ENCODE measurements around the gene HYCC1. TPM values are rescaled to one million over a fixed set of nuclear protein-coding genes. Genes with fewer than 3 reads are reported as not detected.

Gene HYCC1
- total RNA-seq, 1 experiment from 2014 or later = 125 TPM

DNA sequence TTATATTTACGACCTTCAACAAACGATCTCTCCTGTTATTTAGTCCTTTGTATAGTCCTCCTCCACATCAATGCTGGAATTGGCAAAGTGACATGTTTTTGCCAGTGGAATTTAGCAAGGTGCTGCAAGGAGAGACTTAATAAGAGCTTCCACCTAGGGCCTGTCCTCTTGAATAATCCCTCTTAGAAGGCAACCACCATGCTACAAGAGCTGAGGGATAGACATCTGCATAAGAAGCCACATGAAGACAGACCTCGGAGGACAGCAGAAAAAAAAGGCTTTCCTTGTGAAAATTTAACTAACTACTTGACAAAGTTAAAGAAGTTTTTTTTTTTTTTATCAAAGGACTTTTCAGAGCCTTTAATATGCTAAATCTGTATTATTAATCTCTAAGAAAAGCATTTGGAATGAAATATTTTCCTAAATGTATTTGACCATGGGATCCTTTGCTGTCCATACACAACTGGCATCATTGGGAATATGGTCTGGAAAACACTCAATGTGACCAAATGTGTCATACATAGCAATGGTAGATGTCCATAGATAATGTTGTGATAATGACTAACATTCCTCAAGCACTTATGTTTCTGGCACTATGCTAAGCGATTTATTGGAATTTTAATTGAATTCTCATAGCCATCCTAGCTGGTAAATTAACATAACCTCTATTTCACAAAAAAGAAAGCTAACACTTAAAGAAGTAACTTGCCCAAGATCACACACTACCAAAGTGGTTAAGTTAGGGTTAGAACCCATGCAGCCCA, 13.2 kb downstream of the HYCC1 start:
- Mint-ChIP-seq H3K36me3 (no peaks in the 10 kb centered on the region), H3K27me3 (ENCODE audit: low read depth) (no peaks in the 10 kb centered on the region), H3K4me3 (peak overlapping the region; percentile 20; the same call in 1 of the 2 replicates), H3K9me3 (no peaks in the 10 kb centered on the region), H3K4me1 (peaks cover 70% of the 10 kb centered on the region), H3K27ac (peak overlapping the region; percentile 66; the same call in 1 of the 2 replicates)
- CTCF ChIA-PET = interaction anchor here (0.5 to 1.2 kb wide), 3 partner anchors 11 to 85 kb away, joined by 3 to 4 read pairs (median 3); no protein-coding TSS in a partner anchor
- TF ChIP-seq ESRRA (CRISPR knock-in tag; IDR thresholded peaks at IDR 0.05; ENCODE audit: borderline replicate concordance) (no peak), NR3C1 (CRISPR knock-in tag; conservative IDR thresholded peaks at IDR 0.05; ENCODE audit: low read depth) (no peak), KAT7 (CRISPR knock-in tag; IDR thresholded peaks at IDR 0.05; ENCODE audit: borderline replicate concordance) (no peak), IRF2 (CRISPR knock-in tag; IDR thresholded peaks at IDR 0.05; ENCODE audit: borderline replicate concordance, low read depth) (no peak), ETV6 (CRISPR knock-in tag; IDR thresholded peaks at IDR 0.05) (no peak), TCF7 (CRISPR knock-in tag; IDR thresholded peaks at IDR 0.05; ENCODE audit: low read depth) (no peak), ZNF138 (CRISPR knock-in tag; conservative IDR thresholded peaks at IDR 0.05) (no peak), CREM (CRISPR knock-in tag; IDR thresholded peaks at IDR 0.05) (no peak), MXD4 (CRISPR knock-in tag; IDR thresholded peaks at IDR 0.05; ENCODE audit: borderline replicate concordance) (no peak)
- TF ChIP-seq, protein P1, sequence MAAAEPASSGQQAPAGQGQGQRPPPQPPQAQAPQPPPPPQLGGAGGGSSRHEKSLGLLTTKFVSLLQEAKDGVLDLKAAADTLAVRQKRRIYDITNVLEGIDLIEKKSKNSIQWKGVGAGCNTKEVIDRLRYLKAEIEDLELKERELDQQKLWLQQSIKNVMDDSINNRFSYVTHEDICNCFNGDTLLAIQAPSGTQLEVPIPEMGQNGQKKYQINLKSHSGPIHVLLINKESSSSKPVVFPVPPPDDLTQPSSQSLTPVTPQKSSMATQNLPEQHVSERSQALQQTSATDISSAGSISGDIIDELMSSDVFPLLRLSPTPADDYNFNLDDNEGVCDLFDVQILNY (CRISPR knock-in tag; IDR thresholded peaks at IDR 0.05) = no peak
- TF ChIP-seq, protein P2, sequence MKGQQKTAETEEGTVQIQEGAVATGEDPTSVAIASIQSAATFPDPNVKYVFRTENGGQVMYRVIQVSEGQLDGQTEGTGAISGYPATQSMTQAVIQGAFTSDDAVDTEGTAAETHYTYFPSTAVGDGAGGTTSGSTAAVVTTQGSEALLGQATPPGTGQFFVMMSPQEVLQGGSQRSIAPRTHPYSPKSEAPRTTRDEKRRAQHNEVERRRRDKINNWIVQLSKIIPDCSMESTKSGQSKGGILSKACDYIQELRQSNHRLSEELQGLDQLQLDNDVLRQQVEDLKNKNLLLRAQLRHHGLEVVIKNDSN (CRISPR knock-in tag; IDR thresholded peaks at IDR 0.05) = no peak
- TF ChIP-seq, protein P3, sequence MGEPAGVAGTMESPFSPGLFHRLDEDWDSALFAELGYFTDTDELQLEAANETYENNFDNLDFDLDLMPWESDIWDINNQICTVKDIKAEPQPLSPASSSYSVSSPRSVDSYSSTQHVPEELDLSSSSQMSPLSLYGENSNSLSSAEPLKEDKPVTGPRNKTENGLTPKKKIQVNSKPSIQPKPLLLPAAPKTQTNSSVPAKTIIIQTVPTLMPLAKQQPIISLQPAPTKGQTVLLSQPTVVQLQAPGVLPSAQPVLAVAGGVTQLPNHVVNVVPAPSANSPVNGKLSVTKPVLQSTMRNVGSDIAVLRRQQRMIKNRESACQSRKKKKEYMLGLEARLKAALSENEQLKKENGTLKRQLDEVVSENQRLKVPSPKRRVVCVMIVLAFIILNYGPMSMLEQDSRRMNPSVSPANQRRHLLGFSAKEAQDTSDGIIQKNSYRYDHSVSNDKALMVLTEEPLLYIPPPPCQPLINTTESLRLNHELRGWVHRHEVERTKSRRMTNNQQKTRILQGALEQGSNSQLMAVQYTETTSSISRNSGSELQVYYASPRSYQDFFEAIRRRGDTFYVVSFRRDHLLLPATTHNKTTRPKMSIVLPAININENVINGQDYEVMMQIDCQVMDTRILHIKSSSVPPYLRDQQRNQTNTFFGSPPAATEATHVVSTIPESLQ (CRISPR knock-in tag; IDR thresholded peaks at IDR 0.05) = no peak
- TF ChIP-seq, protein P4, sequence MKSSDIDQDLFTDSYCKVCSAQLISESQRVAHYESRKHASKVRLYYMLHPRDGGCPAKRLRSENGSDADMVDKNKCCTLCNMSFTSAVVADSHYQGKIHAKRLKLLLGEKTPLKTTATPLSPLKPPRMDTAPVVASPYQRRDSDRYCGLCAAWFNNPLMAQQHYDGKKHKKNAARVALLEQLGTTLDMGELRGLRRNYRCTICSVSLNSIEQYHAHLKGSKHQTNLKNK (CRISPR knock-in tag; IDR thresholded peaks at IDR 0.05) = no peak
- TF ChIP-seq, protein P5, sequence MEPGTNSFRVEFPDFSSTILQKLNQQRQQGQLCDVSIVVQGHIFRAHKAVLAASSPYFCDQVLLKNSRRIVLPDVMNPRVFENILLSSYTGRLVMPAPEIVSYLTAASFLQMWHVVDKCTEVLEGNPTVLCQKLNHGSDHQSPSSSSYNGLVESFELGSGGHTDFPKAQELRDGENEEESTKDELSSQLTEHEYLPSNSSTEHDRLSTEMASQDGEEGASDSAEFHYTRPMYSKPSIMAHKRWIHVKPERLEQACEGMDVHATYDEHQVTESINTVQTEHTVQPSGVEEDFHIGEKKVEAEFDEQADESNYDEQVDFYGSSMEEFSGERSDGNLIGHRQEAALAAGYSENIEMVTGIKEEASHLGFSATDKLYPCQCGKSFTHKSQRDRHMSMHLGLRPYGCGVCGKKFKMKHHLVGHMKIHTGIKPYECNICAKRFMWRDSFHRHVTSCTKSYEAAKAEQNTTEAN (CRISPR knock-in tag; IDR thresholded peaks at IDR 0.05) = no peak
- no peak for DNase-seq (ENCODE audit: low spot score)
- POLR2A ChIA-PET = interaction anchor here (0.7 to 0.9 kb wide), 2 partner anchors 9 to 275 kb away, joined by 3 read pairs; no protein-coding TSS in a partner anchor
- peak; percentile 65 for ATAC-seq

DNA sequence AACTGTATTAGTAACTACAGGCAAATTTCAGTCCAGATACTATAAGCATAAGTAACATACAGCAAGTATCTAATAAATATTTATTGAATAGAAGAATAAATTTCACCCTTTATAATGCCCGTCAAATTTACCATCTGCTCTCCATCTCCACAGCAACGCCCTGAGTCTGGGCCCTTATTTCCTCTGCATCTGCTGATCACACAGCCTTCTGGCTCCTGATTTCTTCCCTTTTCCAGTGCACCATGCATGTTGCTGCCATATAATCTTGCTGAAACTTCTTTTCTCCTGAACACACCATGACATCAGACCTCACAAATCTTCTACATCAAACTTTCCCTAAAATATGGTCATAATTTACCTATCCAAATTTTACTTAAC, 15.4 kb downstream of the HYCC1 start:
- CTCF ChIA-PET = no interaction called here
- POLR2A ChIA-PET = no interaction called here
- Mint-ChIP-seq H3K4me1 (peaks cover 66% of the 10 kb centered on the region), H3K4me3 (no peak overlapping the region), H3K9me3 (no peaks in the 10 kb centered on the region), H3K27ac (peak overlapping the region; percentile 21), H3K27me3 (ENCODE audit: low read depth) (no peaks in the 10 kb centered on the region), H3K36me3 (no peaks in the 10 kb centered on the region)
- no peak for ATAC-seq
- no peak for DNase-seq (ENCODE audit: low spot score)
- TF ChIP-seq, protein P6, sequence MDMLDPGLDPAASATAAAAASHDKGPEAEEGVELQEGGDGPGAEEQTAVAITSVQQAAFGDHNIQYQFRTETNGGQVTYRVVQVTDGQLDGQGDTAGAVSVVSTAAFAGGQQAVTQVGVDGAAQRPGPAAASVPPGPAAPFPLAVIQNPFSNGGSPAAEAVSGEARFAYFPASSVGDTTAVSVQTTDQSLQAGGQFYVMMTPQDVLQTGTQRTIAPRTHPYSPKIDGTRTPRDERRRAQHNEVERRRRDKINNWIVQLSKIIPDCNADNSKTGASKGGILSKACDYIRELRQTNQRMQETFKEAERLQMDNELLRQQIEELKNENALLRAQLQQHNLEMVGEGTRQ (CRISPR knock-in tag; IDR thresholded peaks at IDR 0.05) = no peak
- no peak for TF ChIP-seq SMAD4 (CRISPR knock-in tag; IDR thresholded peaks at IDR 0.05)
- no peak for TF ChIP-seq RORB (CRISPR knock-in tag; IDR thresholded peaks at IDR 0.05)
- no peak for TF ChIP-seq NR1H2 (CRISPR knock-in tag; IDR thresholded peaks at IDR 0.05)
- no peak for TF ChIP-seq GRHL2 (CRISPR knock-in tag; IDR thresholded peaks at IDR 0.05; ENCODE audit: insufficient replicate concordance, severe bottlenecking)
- TF ChIP-seq, protein P7, sequence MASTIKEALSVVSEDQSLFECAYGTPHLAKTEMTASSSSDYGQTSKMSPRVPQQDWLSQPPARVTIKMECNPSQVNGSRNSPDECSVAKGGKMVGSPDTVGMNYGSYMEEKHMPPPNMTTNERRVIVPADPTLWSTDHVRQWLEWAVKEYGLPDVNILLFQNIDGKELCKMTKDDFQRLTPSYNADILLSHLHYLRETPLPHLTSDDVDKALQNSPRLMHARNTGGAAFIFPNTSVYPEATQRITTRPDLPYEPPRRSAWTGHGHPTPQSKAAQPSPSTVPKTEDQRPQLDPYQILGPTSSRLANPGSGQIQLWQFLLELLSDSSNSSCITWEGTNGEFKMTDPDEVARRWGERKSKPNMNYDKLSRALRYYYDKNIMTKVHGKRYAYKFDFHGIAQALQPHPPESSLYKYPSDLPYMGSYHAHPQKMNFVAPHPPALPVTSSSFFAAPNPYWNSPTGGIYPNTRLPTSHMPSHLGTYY (CRISPR knock-in tag; IDR thresholded peaks at IDR 0.05) = no peak
- TF ChIP-seq, protein P8, sequence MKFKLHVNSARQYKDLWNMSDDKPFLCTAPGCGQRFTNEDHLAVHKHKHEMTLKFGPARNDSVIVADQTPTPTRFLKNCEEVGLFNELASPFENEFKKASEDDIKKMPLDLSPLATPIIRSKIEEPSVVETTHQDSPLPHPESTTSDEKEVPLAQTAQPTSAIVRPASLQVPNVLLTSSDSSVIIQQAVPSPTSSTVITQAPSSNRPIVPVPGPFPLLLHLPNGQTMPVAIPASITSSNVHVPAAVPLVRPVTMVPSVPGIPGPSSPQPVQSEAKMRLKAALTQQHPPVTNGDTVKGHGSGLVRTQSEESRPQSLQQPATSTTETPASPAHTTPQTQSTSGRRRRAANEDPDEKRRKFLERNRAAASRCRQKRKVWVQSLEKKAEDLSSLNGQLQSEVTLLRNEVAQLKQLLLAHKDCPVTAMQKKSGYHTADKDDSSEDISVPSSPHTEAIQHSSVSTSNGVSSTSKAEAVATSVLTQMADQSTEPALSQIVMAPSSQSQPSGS (CRISPR knock-in tag; IDR thresholded peaks at IDR 0.05; ENCODE audit: borderline replicate concordance, low read depth) = no peak

All from WTC11 (cell line).